GM18508 (cell line): Measurements from ENCODE around the gene ARL8A.

ENCODE experiments used
- ATAC-seq: cut with Tn5 transposase; IDR thresholded peaks from one replicate; pipeline ENCODE4 v1.9.1; 2021; ENCODE audit warnings: moderate number of reproducible peaks; ENCODE audit not compliant: insufficient read depth, unreplicated experiment

Gene ARL8A

GRCh38 chr1:202086579-202087350 is 57.8 kb downstream of the ARL8A start:
- no peak for ATAC-seq

GRCh38 chr1:202085682-202086373 is 58.7 kb downstream of the ARL8A start:
- no peak for ATAC-seq

GRCh38 chr1:202084791-202085681 is 59.5 kb downstream of the ARL8A start:
- no peak for ATAC-seq
